NB4 (cell line): ENCODE measurements around the gene RASGRP1.
A peak's percentile ranks its signal among the peaks of the same experiment; 100 is the strongest.

Experiments used
- DNase-seq: peaks from one replicate; pipeline ENCODE4 v3.0.0; 2010; ENCODE audit warnings: low read depth
- H3K4me3 ChIP-seq: one replicate; pipeline ENCODE4 v1.5.1; 2011; ENCODE audit warnings: mild to moderate bottlenecking, low read depth, low read length, moderate library complexity
- CTCF ChIP-seq: IDR thresholded peaks from one replicate; pipeline ENCODE4 v1.5.1; 2012; ENCODE audit warnings: low read depth, low read length
- MYC ChIP-seq: IDR thresholded peaks from 2 replicates; pipeline ENCODE4 v1.6.1; 2011; ENCODE audit warnings: low read depth, low read length
- POLR2A ChIP-seq: IDR thresholded peaks from 2 replicates; pipeline ENCODE4 v1.6.1; 2011; ENCODE audit warnings: mild to moderate bottlenecking; ENCODE audit not compliant: insufficient read length; ENCODE audit errors: extremely low read depth
- TF ChIP-seq, protein P1 (sequence below): IDR thresholded peaks from 2 replicates; pipeline ENCODE4 v1.6.1; 2011; ENCODE audit warnings: low read depth, low read length

RASGRP1 gene

DNA sequence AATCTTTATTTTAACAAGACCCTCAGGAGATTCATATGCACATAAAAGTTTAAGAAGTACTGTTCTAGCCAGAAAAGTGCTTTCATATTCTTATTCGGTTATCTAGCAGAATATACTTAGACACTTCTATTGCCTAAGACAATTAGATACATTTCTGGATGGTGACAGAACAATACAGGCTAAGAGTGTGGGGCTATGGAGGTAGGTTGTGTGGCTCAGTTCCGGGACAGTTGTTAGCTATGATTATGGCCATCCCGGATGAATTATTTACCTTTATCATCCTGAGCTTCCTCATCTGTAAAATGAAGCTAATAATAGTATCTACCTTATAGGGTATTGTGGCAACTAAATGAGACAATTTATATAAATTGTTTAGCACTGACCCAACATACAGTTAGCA lies 104.1 kb downstream of the RASGRP1 start:
- TF ChIP-seq CTCF: no peak
- H3K4me3 ChIP-seq: no peak overlapping the region
- DNase-seq: no peak

DNA sequence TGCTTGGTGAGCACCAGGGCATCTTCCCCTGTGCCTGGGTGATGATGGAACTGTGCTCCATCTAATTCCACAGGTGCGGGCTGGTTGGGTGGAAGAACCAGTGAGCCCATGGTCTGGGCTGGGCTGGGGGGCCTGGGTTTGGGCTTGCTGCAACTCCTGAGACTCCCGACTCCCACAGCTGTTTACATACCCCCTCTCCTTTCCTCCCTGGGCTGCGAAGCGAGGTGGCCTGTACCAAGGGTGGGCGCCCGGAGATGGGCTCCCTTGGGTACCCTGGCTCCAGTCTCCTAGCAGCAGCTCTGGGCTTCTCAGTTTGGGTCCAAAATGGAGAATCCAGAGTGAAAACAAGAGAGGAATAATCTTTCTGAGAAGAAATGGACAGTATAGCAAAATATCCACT lies 105.1 kb downstream of the RASGRP1 start:
- DNase-seq: no peak
- TF ChIP-seq MYC: no peak
- TF ChIP-seq POLR2A: no peak
- TF ChIP-seq, protein P1, sequence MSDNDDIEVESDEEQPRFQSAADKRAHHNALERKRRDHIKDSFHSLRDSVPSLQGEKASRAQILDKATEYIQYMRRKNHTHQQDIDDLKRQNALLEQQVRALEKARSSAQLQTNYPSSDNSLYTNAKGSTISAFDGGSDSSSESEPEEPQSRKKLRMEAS: no peak
- TF ChIP-seq CTCF: no peak
- H3K4me3 ChIP-seq: no peak overlapping the region

DNA sequence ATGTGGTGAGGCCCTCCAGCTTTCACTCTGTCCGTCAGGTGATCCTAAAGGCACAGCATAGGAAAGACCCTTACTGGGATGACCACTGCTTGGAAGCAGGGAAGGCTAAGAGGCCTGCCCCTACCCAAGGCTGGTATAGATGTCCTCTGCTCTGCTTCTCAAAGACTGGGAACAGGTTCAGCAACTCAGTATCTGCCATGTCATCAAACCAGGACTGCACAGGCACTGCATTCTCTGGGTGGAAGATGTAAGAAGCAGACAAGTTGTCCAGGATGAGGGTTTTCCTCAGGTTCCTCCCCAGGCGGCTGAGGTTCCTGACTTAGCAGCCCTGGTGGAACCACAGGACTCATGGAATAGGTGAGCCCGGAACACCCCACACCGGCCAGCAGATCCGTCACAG lies 106.0 kb downstream of the RASGRP1 start:
- no peak for DNase-seq
- H3K4me3 ChIP-seq: no peak overlapping the region
- TF ChIP-seq, protein P1: no peak
- TF ChIP-seq POLR2A (no peak), CTCF (no peak), MYC (no peak)

- DNase-seq: peak; percentile 25
- peak overlapping the region; percentile 85 for H3K4me3 ChIP-seq
- TF ChIP-seq CTCF (no peak), MYC (no peak), POLR2A (no peak)
- TF ChIP-seq, protein P1: no peak
Observed at GRCh38 chr15:38455092-38455491, 109.5 kb downstream of the RASGRP1 start.

- DNase-seq: peak; percentile 22
- TF ChIP-seq CTCF (no peak), POLR2A (no peak)
- H3K4me3 ChIP-seq: peak overlapping the region; percentile 85
Observed at GRCh38 chr15:38454696-38455090, 109.9 kb downstream of the RASGRP1 start.

GRCh38 chr15:38453971-38454695 lies 110.5 kb downstream of the RASGRP1 start, which contains the start of gene FAM98B:
Gene FAM98B, plus strand, starts transcription at chr15:38454127. Its CDS starts 35 bp downstream, at chr15:38454162.
- DNase-seq: peak; percentile 90
- peak within 1 kb of the TSS; percentile 85 for H3K4me3 ChIP-seq
- peak; percentile 73 for TF ChIP-seq MYC
- peak; percentile 83 for TF ChIP-seq POLR2A
- TF ChIP-seq, protein P1: peak; percentile 56
- TF ChIP-seq CTCF: no peak
